GM23248 (cell line): ENCODE results near the gene SLC17A7.

Experiments used
- EZH2 ChIP-seq: fragments of 200-600 bp; sonication (generic); IDR thresholded peaks from 2 replicates; pipeline ENCODE4 v1.6.1; 2018; ENCODE audit warnings: antibody characterized with exemption, mild to moderate bottlenecking; ENCODE audit not compliant: insufficient read depth, poor library complexity, severe bottlenecking
- EZH2phosphoT487 ChIP-seq: fragments of 200-600 bp; sonication (generic); IDR thresholded peaks from 2 replicates; pipeline ENCODE4 v1.6.1; 2018; ENCODE audit warnings: antibody characterized with exemption, moderate library complexity, mild to moderate bottlenecking, low read depth; ENCODE audit not compliant: insufficient read depth

GRCh38 chr19:49448432-49448786 is 7.1 kb upstream of the SLC17A7 start:
- TF ChIP-seq EZH2 (no peak), EZH2phosphoT487 (no peak)
